IPS-18a (cell line): Measurements from ENCODE around the gene PIK3AP1.
"Not testable (repeated sequence)": the region's sequence is repeated elsewhere in the genome, so short reads cannot be mapped to it uniquely, and the experiment has no call there.

Experiments used
- H3K27ac ChIP-seq: one replicate; pipeline ENCODE4 v1.5.1; 2013; ENCODE audit warnings: low read length
- H3K27me3 ChIP-seq: one replicate; pipeline ENCODE4 v1.6.1; 2013; ENCODE audit warnings: mild to moderate bottlenecking, low read length; ENCODE audit not compliant: control insufficient read depth, insufficient read depth
- H3K36me3 ChIP-seq: one replicate; pipeline ENCODE4 v1.6.1; 2013; ENCODE audit warnings: low read depth, low read length; ENCODE audit not compliant: control insufficient read depth
- H3K4me1 ChIP-seq: one replicate; pipeline ENCODE4 v1.6.1; 2013; ENCODE audit warnings: low read depth, low read length; ENCODE audit not compliant: control insufficient read depth
- H3K4me3 ChIP-seq: one replicate; pipeline ENCODE4 v1.5.1; 2013; ENCODE audit warnings: low read length
- H3K9ac ChIP-seq: one replicate; pipeline ENCODE4 v1.6.1; 2013; ENCODE audit warnings: mild to moderate bottlenecking, low read length, moderate library complexity
- H3K9me3 ChIP-seq: one replicate; pipeline ENCODE4 v1.6.1; 2013; ENCODE audit warnings: low read depth, low read length; ENCODE audit not compliant: control insufficient read depth

Gene PIK3AP1

DNA sequence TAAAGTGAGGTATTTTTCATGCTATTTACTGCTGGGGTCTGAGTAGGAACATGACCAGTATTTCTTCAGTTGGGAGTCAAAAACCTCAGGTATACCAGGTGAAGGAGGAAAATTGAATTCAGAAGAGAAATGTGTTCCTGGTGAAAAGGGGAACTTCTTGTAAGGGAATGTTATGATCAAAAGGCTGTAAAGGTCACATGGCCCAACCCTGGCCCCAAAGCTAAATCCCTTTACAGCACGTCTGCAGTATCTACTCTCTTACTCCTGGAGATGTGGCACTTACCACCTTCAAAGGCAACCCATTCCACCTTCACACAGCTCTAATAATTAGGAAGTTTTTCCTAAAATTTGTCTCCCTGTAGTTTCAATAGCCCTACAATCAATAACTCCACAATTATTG is 15.2 kb downstream of the PIK3AP1 start:
- Histone ChIP-seq H3K4me3 (no peak overlapping the region), H3K9me3 (no peaks in the 10 kb centered on the region), H3K9ac (no peak overlapping the region), H3K27ac (no peak overlapping the region), H3K27me3 (no peaks in the 10 kb centered on the region), H3K36me3 (no peaks in the 10 kb centered on the region), H3K4me1 (no peaks in the 10 kb centered on the region)

DNA sequence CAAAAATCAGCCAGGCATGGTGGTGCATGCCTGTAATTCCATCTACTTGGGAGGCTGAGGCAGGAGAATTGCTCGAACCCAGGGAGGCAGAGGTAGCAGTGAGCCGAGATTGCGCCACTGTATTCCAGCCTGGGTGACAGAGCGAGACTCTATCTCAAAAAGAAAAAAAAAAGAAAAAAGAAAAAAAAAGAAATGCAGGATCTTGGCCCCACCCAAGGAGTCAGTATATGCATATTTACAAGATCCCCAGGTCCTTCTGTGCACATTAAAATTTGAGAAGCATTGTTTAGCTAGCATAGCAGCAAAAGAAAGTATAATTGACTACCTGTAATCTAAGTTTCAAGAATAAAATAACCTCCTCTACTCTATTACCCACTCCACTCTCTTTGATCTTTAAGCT is 15.8 kb downstream of the PIK3AP1 start:
- H3K27me3 ChIP-seq = no peaks in the 10 kb centered on the region
- no peak overlapping the region for H3K4me3 ChIP-seq
- H3K9me3 ChIP-seq = no peaks in the 10 kb centered on the region
- no peak overlapping the region for H3K27ac ChIP-seq
- H3K36me3 ChIP-seq = no peaks in the 10 kb centered on the region
- no peak overlapping the region for H3K9ac ChIP-seq
- no peaks in the 10 kb centered on the region for H3K4me1 ChIP-seq

DNA sequence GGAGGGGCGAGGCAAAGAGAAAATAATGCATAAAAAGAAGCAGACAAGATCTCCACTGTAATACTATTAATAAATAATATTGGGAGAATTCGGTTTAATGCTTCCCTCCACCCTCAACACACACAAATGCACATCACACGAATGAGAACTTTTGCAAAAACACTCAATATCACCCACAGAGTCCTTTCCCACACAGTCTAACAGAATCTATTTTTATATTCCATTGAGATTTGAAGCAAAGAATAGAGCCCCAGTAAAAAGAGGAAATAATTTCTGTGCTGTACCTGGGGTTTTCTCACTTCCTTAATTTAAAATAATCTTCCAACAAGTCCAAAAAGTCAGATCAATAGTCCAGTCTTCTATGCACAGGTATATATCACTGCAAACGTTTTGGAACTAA is 17.0 kb downstream of the PIK3AP1 start:
- no peak overlapping the region for H3K27ac ChIP-seq
- no peak overlapping the region for H3K9ac ChIP-seq
- H3K4me1 ChIP-seq = no peaks in the 10 kb centered on the region
- no peaks in the 10 kb centered on the region for H3K27me3 ChIP-seq
- H3K4me3 ChIP-seq = no peak overlapping the region
- H3K36me3 ChIP-seq = no peaks in the 10 kb centered on the region
- H3K9me3 ChIP-seq = no peaks in the 10 kb centered on the region

DNA sequence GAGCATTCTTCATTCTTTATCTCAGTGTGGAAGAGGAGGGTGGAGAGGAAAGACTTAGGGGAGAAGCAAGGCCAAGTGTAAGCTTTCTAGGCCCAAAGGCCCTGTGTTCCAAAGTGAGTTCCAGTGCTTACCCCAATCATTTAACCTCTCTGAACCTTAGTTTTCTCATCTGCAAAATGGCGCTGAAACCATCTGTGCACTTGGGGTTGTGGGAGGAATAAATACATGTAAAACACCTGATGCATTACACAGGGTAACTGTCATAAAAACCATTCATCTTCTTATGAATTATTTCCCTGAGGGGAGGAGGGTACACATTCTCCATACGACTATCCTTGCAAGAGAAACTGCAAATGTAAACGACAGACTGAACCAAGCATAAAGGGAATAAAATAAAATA is 19.0 kb downstream of the PIK3AP1 start:
- H3K9ac ChIP-seq = no peak overlapping the region
- no peaks in the 10 kb centered on the region for H3K9me3 ChIP-seq
- no peak overlapping the region for H3K27ac ChIP-seq
- H3K36me3 ChIP-seq = no peaks in the 10 kb centered on the region
- H3K4me3 ChIP-seq = no peak overlapping the region
- H3K4me1 ChIP-seq = no peaks in the 10 kb centered on the region
- no peaks in the 10 kb centered on the region for H3K27me3 ChIP-seq

DNA sequence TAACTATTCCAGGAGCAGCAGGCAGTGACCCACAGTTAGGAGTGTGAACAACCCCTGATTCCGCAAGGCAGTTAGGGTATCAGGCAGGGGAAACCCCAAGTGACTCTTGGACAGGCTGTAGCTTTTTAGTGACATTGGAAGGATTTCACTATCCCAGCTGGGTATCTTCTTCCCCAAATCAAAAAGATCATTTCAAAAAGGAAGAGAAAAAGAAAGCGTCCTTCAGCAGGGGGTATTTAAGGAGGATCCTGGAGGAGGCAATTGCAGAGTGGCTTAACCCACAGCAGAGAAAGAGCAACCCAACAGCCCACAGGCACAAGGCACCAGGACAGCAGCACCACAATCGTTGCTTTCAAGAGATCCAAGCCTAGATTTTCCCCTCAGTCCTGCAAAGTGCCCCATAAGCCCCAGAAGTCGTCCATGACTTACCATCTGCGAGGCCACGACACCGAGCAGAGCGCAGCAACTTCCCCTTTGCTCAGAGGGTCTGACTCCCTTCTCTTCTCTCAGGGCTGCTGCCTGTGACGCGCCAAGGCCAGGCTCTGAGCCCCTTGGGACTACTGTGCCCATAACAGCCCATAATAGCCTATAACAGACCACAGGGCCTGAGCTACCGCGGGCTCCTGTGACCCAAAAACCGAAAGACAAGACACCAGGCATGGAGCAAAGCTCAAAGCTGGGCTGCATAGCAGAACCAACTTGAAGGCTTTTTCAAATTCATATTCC is 19.8 kb downstream of the PIK3AP1 start:
- no peak overlapping the region for H3K9ac ChIP-seq
- H3K4me1 ChIP-seq = no peaks in the 10 kb centered on the region
- no peaks in the 10 kb centered on the region for H3K9me3 ChIP-seq
- no peaks in the 10 kb centered on the region for H3K36me3 ChIP-seq
- H3K27me3 ChIP-seq = no peaks in the 10 kb centered on the region
- H3K4me3 ChIP-seq = no peak overlapping the region
- no peak overlapping the region for H3K27ac ChIP-seq

DNA sequence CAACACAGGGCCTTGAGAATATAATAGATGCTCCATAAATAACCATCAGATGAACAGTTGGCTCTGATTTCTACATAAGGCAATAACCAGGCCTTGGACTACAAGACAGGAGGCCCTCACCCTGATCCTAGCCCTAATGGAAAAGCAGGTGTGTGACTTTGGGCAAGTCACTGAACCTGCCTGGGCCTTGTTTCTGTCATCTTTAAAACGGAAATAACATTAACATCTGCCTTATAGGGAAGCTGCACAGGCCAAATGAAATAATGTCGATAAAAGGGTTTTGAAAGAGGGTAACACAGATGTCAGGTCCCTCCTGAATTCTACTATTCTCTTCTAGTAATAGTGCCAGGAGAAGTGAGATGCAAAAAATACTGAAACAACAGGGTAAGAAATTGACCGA is 20.7 kb downstream of the PIK3AP1 start:
- Histone ChIP-seq H3K9ac (no peak overlapping the region), H3K27ac (no peak overlapping the region), H3K36me3 (no peaks in the 10 kb centered on the region), H3K4me3 (no peak overlapping the region), H3K9me3 (no peaks in the 10 kb centered on the region), H3K27me3 (no peaks in the 10 kb centered on the region), H3K4me1 (no peaks in the 10 kb centered on the region)

DNA sequence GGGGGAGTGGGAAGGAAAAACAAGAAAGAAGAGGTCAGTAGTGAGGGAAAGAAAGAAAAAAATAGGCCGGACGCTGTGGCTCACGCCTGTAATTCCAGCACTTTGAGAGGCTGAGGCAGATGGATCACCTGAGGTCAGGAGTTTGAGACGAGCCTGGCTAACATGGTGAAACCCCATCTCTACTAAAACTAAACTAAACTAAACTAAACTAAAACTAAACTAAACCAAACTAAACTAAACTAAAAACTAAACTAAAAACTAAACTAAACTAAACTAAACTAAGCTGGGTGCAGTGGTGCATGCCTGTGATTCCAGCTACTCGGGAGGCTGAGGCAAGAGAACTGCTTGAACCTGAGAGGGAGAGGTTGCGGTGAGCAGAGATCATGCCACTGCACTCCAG is 22.0 kb downstream of the PIK3AP1 start:
- H3K36me3 ChIP-seq, H3K27ac ChIP-seq, H3K4me1 ChIP-seq, H3K27me3 ChIP-seq, H3K9me3 ChIP-seq, H3K9ac ChIP-seq, H3K4me3 ChIP-seq: not testable (repeated sequence)

DNA sequence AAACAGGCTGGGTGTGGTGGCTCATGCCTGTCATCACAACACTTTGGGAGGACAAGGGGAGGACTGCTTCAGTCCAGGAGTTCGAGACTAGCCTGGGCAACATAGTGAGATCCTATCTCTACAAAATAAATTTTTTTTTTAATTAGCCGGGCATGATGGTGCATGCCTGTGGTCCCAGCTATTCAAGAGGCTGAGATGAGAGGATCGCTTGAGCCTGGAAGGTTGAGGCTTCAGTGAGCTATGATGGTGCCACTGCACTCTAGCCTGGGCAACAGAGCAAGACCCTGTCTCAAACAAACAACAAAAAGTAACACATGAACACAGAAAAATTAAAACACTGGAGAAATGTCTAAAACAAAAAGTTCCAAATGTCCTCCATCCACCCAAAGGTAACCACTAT is 22.9 kb downstream of the PIK3AP1 start:
- H3K9me3 ChIP-seq = no peaks in the 10 kb centered on the region
- H3K4me3 ChIP-seq = no peak overlapping the region
- H3K27me3 ChIP-seq = no peaks in the 10 kb centered on the region
- H3K36me3 ChIP-seq = no peaks in the 10 kb centered on the region
- no peak overlapping the region for H3K27ac ChIP-seq
- no peaks in the 10 kb centered on the region for H3K4me1 ChIP-seq
- no peak overlapping the region for H3K9ac ChIP-seq

DNA sequence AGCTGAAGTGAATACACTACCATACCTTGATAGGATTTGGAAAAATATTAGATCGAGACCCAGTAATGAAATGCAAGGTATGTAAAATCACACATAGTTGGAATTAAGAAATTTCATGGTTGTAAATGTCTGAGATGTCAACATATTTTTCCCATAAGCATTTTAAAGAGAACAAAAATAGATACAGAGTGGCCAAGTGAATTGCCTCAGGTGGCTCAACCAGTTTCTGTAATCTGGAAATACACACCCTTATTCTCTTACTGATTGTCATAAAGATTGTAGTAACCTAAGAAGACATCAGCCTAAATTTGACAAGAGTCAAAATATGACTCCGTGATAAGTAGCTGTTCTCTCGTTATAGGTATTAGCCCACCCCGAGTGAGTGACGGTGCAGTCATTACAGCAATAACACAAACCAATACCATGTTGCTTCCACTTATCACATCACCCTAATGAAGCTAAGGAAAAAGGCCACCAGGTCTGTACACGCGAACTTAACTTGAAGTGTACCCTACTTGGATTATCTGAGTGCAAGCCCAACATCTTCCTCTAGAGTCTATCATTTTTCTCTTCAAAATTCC is 23.4 kb downstream of the PIK3AP1 start:
- H3K4me1 ChIP-seq = no peaks in the 10 kb centered on the region
- no peaks in the 10 kb centered on the region for H3K9me3 ChIP-seq
- H3K27me3 ChIP-seq = no peaks in the 10 kb centered on the region
- H3K27ac ChIP-seq = no peak overlapping the region
- no peak overlapping the region for H3K4me3 ChIP-seq
- no peak overlapping the region for H3K9ac ChIP-seq
- no peaks in the 10 kb centered on the region for H3K36me3 ChIP-seq

DNA sequence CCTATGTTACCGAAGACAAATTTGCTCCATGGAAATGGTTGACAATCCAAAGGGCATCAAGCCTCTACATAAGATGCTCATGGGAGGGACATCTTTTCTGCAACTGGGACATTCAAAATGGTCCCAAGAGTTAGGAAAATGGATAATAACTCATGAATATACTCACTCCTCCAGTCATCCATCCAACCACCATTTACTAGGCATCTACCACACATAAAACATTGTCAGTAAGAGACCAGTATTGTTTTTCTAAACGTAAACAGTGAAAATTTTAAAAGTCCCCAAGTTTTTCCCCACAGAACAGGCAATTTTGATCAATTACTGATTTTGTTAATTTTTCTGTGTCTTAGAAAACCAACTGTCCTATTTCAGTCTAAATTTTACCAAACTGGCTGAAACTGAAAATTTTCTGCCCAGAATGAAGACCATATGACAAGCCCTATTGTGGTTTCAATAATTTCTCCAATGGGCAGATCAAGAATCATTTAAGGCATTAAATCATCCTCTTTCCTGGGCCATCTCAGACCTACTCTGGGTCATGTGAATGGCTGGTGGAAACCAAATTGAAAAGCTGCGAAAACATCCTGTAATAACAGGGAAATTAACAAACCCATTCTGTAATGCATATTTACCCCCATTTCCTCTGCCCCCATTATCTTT is 24.2 kb downstream of the PIK3AP1 start:
- H3K27ac ChIP-seq = no peak overlapping the region
- H3K36me3 ChIP-seq = no peaks in the 10 kb centered on the region
- H3K9ac ChIP-seq = no peak overlapping the region
- H3K4me1 ChIP-seq = peaks cover 4% of the 10 kb centered on the region
- H3K27me3 ChIP-seq = no peaks in the 10 kb centered on the region
- no peaks in the 10 kb centered on the region for H3K9me3 ChIP-seq
- no peak overlapping the region for H3K4me3 ChIP-seq

DNA sequence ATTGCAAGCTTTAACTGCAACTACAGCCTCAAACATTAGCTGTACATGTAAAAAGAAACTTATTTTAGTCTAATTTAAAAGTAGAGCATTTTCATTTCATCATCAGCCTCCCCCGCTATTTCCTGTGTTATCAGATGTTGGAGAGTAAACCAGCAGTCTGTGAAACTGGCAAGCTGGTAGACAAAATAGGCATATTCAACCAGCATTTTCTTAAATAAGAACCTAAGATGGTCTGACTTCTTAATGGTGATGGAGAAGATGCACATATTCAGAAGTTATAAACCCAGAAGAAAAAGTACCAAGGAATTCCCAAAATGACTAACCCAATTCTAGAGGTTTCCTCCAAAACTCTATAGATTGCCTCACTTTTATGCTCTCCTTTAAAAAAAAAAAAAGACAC is 24.9 kb downstream of the PIK3AP1 start:
- no peak overlapping the region for H3K4me3 ChIP-seq
- H3K36me3 ChIP-seq = no peaks in the 10 kb centered on the region

DNA sequence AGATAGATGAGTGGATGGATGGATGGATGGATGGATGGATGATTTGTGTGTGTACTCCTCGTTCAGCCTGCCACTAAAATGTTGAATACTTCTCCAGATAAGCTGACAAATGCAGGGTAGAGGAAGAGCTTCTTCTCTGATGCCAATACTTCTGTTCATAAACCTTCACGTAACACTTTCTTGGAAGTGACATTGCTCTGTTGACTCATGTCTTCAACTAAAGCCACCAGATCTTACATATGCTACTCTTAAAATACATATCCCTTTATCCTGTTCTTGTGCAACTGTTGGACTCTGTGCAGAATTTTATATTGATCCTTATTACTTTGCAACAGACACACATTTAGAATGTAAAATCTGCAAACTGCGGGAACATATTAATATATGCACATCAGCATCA is 26.9 kb downstream of the PIK3AP1 start:
- no peaks in the 10 kb centered on the region for H3K27me3 ChIP-seq
- no peak overlapping the region for H3K9ac ChIP-seq
- H3K4me3 ChIP-seq = no peak overlapping the region
- H3K4me1 ChIP-seq = peaks cover 10% of the 10 kb centered on the region
- H3K27ac ChIP-seq = no peak overlapping the region
- H3K9me3 ChIP-seq = no peaks in the 10 kb centered on the region
- H3K36me3 ChIP-seq = no peaks in the 10 kb centered on the region

More for the DNA sequence above, 24.9 kb downstream of the PIK3AP1 start:
- Histone ChIP-seq H3K27ac (no peak overlapping the region), H3K9ac (no peak overlapping the region), H3K27me3 (no peaks in the 10 kb centered on the region), H3K9me3 (no peaks in the 10 kb centered on the region), H3K4me1 (peaks cover 10% of the 10 kb centered on the region)
